Astrocyte of the spinal cord (primary cell): ENCODE data around the gene VPS26B.

Experiments used
- DNase-seq: peaks from one replicate; pipeline ENCODE4 v3.0.0; 2011; ENCODE audit warnings: low read depth, low spot score
- H3K4me3 ChIP-seq: 2 replicates; pipeline ENCODE4 v1.5.1; 2011; ENCODE audit warnings: low read depth, mild to moderate bottlenecking, low read length, moderate library complexity
- CTCF ChIP-seq: IDR thresholded peaks from 2 replicates; pipeline ENCODE4 v1.5.1; 2012; ENCODE audit warnings: low read depth, mild to moderate bottlenecking, low read length, inconsistent platforms
- in situ Hi-C: cut with HindIII; loops from 2 replicates; pipeline ENCODE4 v1.10.0; 2017; ENCODE audit warnings: low sequenced_read_pairs

VPS26B gene

GRCh38 chr11:134238956-134239355 lies 14.5 kb downstream of the VPS26B start:
- in situ Hi-C loops: no loop called here
- no peak overlapping the region for H3K4me3 ChIP-seq
- no peak for TF ChIP-seq CTCF
- DNase-seq: no peak

DNA sequence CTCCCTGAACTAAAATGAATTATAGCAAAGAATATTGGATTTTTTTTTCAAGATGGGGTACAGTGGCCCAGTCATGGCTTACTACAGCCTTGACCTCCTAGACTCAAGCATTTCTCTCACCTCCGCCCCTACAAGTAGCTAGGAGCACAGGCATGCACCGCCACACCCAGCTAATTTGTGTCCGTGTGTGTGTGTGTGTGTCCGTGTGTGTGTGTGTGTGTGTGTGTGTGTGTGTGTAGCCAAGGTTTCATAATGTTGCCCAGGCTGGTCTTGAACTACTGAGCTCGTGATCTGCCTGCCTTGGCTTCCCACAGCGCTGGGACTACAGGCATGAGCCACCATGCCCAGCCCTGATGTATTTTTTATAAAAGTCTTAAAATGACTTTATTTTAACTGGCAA lies 16.1 kb downstream of the VPS26B start:
- TF ChIP-seq CTCF: no peak
- no peak overlapping the region for H3K4me3 ChIP-seq
- DNase-seq: no peak
- in situ Hi-C loops: no loop called here

DNA sequence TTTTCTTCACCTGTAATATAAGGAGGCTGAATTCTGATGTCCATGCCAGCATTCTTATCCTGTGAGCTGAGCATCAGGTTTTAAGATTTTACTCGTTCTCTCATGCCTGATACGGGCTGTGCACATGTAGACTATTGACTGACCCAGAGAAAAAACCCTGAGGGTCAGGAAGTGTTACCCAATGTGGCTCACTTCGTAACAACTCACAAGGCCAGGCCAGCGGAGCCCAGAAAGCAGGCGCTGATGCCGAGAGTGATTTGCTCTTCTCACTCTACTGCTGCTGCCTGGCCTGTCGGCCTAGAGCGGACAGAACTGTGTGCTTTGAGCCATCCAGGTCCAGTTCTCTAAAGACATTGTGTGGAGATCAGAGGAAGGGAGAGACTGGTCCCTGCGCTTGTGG lies 17.9 kb downstream of the VPS26B start:
- TF ChIP-seq CTCF: no peak
- no peak overlapping the region for H3K4me3 ChIP-seq
- no peak for DNase-seq
- in situ Hi-C loops: no loop called here

- DNase-seq: no peak
- in situ Hi-C loops: no loop called here
- H3K4me3 ChIP-seq: no peak overlapping the region
- TF ChIP-seq CTCF: no peak
Observed at GRCh38 chr11:134243913-134244312, 19.4 kb downstream of the VPS26B start.

DNA sequence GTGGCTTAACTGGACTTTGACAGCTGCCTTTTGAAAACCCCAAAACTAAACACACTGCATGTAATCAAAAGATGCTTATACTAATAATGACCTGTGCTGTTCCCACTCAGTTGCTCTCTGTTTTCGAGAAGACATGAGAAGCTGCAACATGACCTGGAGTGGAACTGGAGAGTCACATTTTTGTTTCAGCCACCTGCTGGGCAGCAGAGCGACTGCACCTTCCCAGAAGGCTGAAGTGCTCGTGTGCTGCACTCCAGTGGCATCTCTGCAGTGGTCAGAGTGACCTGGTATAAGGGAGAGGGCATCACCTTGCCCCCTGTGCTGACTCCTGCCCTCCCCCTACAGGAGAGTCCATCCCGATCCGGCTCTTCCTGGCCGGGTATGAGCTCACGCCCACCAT lies 20.1 kb downstream of the VPS26B start:
- DNase-seq: no peak
- peak; percentile 46 for TF ChIP-seq CTCF
- in situ Hi-C loops: no loop called here
- H3K4me3 ChIP-seq: no peak overlapping the region

- in situ Hi-C loops: no loop called here
- DNase-seq: no peak
Observed at GRCh38 chr11:134245434-134245833, 21.0 kb downstream of the VPS26B start.

More at GRCh38 chr11:134245434-134245833, 21.0 kb downstream of the VPS26B start:
- H3K4me3 ChIP-seq: no peak overlapping the region
- TF ChIP-seq CTCF: no peak
